ENCODE measurements around the gene MOG. TPM values are rescaled to one million over a fixed set of nuclear protein-coding genes. Genes with fewer than 3 reads are reported as not detected.

MOG gene
- total RNA-seq, 1 donor from 2014 or later, result not detected

DNA sequence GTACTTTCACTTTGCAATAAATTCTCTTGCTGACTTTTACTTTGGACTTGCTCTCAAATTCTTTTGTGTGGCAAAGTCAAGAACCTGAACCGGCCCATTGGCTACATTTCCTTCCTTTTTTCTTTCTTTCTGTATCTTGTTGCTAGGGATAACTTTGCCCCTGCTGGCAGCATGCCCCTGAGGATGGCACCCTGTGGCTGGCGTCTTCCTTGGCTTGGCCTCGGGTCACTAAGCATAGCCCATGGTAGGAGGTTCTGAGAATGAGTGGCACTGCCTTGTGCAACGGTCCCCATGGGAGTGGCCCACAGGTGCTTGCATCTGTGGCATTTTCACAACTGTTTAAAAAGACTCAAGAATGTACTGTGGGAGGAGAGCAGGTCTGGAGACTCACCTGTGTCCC lies 52.3 kb downstream of the MOG start:
- intact Hi-C loops (cut with DNase I), result no loop called here
- ATAC-seq, result no peak
- no peak for DNase-seq (ENCODE audit: low spot score)

DNA sequence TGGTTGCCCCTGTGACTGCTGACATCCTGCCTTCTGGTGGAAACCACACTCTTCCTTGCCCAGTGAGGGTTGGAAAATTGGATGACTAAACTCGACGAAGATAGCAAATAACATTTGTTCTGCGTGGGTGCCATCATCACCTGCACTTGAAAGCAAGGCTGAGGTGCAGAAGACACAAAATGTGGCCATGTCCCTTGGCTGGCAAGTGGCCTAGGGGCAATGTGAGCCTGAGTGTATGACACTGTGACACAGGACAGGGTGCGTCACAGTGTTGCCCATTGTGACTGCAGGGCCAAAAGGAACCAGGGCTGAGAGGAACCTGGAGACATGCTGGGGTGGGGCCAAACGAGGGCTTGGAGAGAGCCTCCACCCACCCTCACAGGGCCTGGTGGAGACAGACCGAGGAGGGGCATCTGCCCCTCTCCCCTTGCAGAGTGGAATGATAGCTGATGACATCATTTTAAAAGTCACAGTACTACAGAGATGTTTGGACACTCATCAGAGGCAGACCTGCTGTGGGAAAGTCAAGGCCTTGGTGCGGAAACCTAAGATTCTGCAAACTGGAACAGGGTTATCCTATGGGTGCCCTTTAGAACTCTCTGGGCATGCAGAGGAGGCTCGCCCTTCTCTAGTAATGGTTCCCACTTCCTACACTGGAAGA lies 53.5 kb downstream of the MOG start:
- ATAC-seq (no peak), DNase-seq (ENCODE audit: low spot score) (no peak)
- intact Hi-C loops (cut with DNase I), result no loop called here

DNA sequence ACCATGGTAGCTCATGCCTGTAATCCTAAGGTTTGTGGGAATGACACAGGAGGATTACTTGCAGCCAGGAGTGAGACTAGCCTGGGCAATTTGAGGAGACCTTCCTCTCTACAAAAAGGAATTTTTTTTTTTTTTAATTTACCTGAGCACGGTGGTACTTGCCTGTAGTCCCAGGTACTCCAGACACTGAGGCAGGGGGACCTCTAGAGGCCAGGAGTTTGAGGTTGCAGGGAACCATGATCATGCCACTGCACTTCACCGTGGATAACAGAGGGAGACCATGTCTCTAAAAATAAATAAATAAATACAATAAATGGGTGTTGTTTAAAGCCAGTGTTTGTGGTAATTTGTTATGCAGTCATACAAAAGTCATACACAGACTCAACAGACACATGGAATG lies 64.0 kb downstream of the MOG start:
- DNase-seq (ENCODE audit: low spot score) (no peak), ATAC-seq (no peak)
- intact Hi-C loops (cut with DNase I), result no loop called here

Other genes with a start within 250 kb of the MOG start
- gene OR12D1, start 242.2 kb upstream of the MOG start, total RNA-seq, result not detected
- not detected for gene OR10C1, start 217.8 kb upstream of the MOG start, total RNA-seq
- not detected for gene OR11A1, start 200.0 kb upstream of the MOG start, total RNA-seq
- gene OR2H1, start 199.9 kb upstream of the MOG start, total RNA-seq, result not detected
- 0.36 TPM for gene MAS1L, start 169.1 kb upstream of the MOG start, total RNA-seq
- 4.1 TPM for gene UBD, start 97.4 kb upstream of the MOG start, total RNA-seq
- gene OR2H2, start 72.0 kb upstream of the MOG start, total RNA-seq, result not detected
- 106 TPM for gene GABBR1, start 23.9 kb upstream of the MOG start, total RNA-seq
- gene ZFP57, start 24.1 kb downstream of the MOG start, total RNA-seq, result not detected
- gene HLA-F, start 66.3 kb downstream of the MOG start, total RNA-seq, result 71.2 TPM
- gene HLA-G, start 170.7 kb downstream of the MOG start, total RNA-seq, result 1.2 TPM

Data from sciatic nerve (tissue), 2 donors.